OCI-LY3 (cell line): ENCODE measurements around the gene C21orf91.

Experiments used
- H2AFZ ChIP-seq: fragments of 200-600, 300-600 bp; shearing (Covaris generic); 2 replicates; pipeline ENCODE4 v1.6.0; 2014; ENCODE audit warnings: antibody characterized with exemption, low read depth, low read length
- H3K27ac ChIP-seq: fragments of 200-600, 300-600 bp; sonication (generic); 2 replicates; pipeline ENCODE4 v1.5.1; 2014; ENCODE audit warnings: mild to moderate bottlenecking, low read length, moderate library complexity, mixed read lengths
- H3K27me3 ChIP-seq: fragments of 200-600, 300-600 bp; sonication (generic); 2 replicates; pipeline ENCODE4 v1.6.1; 2014; ENCODE audit warnings: low read depth, low read length, mixed read lengths
- H3K36me3 ChIP-seq: fragments of 200-600, 300-600 bp; sonication (generic); replicated peaks from 2 replicates; pipeline ENCODE3; 2014; ENCODE audit warnings: low read depth, low read length, mixed read lengths
- H3K4me1 ChIP-seq: fragments of 300-600, 200-600 bp; sonication (generic); 2 replicates; pipeline ENCODE4 v1.6.1; 2014; ENCODE audit warnings: low read length, mixed read lengths
- H3K4me2 ChIP-seq: fragments of 200-600, 300-600 bp; sonication (generic); 2 replicates; pipeline ENCODE4 v1.6.1; 2014; ENCODE audit warnings: low read length, mixed read lengths
- H3K4me3 ChIP-seq: fragments of 300-600, 200-600 bp; sonication (generic); 2 replicates; pipeline ENCODE4 v1.5.1; 2014; ENCODE audit warnings: antibody characterized with exemption, mild to moderate bottlenecking, low read length, moderate library complexity
- H3K79me2 ChIP-seq: fragments of 300-600, 200-600 bp; shearing (Covaris generic); 2 replicates; pipeline ENCODE4 v1.6.1; 2014; ENCODE audit warnings: mild to moderate bottlenecking, low read length, mixed read lengths
- H3K9ac ChIP-seq: fragments of 300-600, 200-600 bp; shearing (Covaris generic); 2 replicates; pipeline ENCODE4 v1.6.0; 2014; ENCODE audit warnings: mild to moderate bottlenecking, low read length, moderate library complexity
- H3K9me3 ChIP-seq: fragments of 200-600, 300-600 bp; shearing (Covaris generic); 2 replicates; pipeline ENCODE4 v1.6.1; 2014; ENCODE audit warnings: low read length, mixed read lengths; ENCODE audit not compliant: insufficient read depth
- H4K20me1 ChIP-seq: fragments of 200-600, 300-600 bp; sonication (generic); 2 replicates; pipeline ENCODE4 v1.6.1; 2016; ENCODE audit warnings: low read length, mixed read lengths; ENCODE audit not compliant: insufficient read depth
- EZH2phosphoT487 ChIP-seq: fragments of 200-600 bp; shearing (Covaris generic); IDR thresholded peaks from 2 replicates; pipeline ENCODE4 v1.6.1; 2018; ENCODE audit warnings: antibody characterized with exemption, mixed run types, low read depth
- TF ChIP-seq, protein P1 (sequence below): fragments of 200-600, 300-600 bp; sonication (generic); IDR thresholded peaks from 2 replicates; pipeline ENCODE4 v1.5.1; 2014; ENCODE audit warnings: antibody characterized with exemption, low read length, low read depth

The C21orf91 gene

DNA sequence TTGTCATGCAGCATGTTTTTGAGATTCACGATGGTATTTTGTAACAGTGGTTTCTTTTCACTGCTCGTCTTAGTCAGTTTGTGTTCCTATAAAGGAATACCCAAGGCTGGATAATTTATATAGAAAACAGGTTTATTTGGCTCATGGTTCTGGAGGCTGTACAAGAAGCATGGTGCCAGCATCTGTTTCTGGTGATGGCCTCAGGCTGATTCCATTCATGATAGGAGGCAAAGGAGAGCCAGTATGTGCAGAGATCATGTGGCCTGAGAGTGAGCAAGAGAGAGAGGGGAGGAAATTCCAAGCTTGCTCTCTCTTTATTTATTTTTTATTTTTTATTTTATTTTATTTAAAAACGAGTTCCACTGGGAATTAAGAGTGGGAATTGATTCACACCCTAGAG, 2.0 kb upstream of the C21orf91 start:
- no peak overlapping the region for H3K27ac ChIP-seq
- no peaks in the 10 kb centered on the region for H3K9me3 ChIP-seq
- H3K36me3 ChIP-seq, result peaks cover 6% of the 10 kb centered on the region
- H3K4me2 ChIP-seq, result peak overlapping the region; percentile 89
- peaks cover 20% of the 10 kb centered on the region for H3K4me1 ChIP-seq
- no peak for TF ChIP-seq EZH2phosphoT487
- TF ChIP-seq, protein P1, sequence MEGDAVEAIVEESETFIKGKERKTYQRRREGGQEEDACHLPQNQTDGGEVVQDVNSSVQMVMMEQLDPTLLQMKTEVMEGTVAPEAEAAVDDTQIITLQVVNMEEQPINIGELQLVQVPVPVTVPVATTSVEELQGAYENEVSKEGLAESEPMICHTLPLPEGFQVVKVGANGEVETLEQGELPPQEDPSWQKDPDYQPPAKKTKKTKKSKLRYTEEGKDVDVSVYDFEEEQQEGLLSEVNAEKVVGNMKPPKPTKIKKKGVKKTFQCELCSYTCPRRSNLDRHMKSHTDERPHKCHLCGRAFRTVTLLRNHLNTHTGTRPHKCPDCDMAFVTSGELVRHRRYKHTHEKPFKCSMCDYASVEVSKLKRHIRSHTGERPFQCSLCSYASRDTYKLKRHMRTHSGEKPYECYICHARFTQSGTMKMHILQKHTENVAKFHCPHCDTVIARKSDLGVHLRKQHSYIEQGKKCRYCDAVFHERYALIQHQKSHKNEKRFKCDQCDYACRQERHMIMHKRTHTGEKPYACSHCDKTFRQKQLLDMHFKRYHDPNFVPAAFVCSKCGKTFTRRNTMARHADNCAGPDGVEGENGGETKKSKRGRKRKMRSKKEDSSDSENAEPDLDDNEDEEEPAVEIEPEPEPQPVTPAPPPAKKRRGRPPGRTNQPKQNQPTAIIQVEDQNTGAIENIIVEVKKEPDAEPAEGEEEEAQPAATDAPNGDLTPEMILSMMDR, result no peak
- H3K27me3 ChIP-seq, result no peaks in the 10 kb centered on the region
- H2AFZ ChIP-seq, result no peak overlapping the region
- H4K20me1 ChIP-seq, result 0 out of 2 replicates have a peak, but pooled peaks cover 5% of the 10 kb centered on the region
- peaks cover 25% of the 10 kb centered on the region for H3K79me2 ChIP-seq
- peak overlapping the region; percentile 93 for H3K4me3 ChIP-seq
- H3K9ac ChIP-seq, result no peak overlapping the region

DNA sequence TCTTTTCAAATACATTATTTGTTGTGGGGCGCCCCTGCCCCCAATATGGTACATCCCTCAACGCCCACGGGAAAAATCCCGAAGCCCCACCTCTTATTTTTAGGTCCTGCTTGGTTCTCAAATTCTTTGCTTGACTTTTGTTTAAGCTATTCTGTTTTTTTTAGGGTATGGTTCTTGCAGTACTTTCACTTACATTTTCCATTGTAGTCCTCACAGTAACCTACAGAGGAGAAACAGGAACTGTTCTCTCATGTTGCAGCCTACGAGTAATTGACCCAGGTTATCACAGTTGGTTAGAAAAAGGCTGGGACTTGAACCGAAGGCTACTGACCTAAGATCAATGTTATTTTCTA, 697 bp upstream of the C21orf91 start:
- peak overlapping the region; percentile 93 for H3K9ac ChIP-seq
- H3K4me1 ChIP-seq, result peaks cover 20% of the 10 kb centered on the region
- 0 out of 2 replicates have a peak, but pooled peaks cover 5% of the 10 kb centered on the region for H4K20me1 ChIP-seq
- TF ChIP-seq, protein P1, result no peak
- no peak for TF ChIP-seq EZH2phosphoT487
- peaks cover 25% of the 10 kb centered on the region for H3K79me2 ChIP-seq
- no peaks in the 10 kb centered on the region for H3K9me3 ChIP-seq
- peak overlapping the region; percentile 93 for H3K4me3 ChIP-seq
- H3K27me3 ChIP-seq, result no peaks in the 10 kb centered on the region
- H3K27ac ChIP-seq, result peak overlapping the region; percentile 79
- peaks cover 13% of the 10 kb centered on the region for H3K36me3 ChIP-seq
- H3K4me2 ChIP-seq, result peak overlapping the region; percentile 89
- peak overlapping the region; percentile 39 for H2AFZ ChIP-seq

DNA sequence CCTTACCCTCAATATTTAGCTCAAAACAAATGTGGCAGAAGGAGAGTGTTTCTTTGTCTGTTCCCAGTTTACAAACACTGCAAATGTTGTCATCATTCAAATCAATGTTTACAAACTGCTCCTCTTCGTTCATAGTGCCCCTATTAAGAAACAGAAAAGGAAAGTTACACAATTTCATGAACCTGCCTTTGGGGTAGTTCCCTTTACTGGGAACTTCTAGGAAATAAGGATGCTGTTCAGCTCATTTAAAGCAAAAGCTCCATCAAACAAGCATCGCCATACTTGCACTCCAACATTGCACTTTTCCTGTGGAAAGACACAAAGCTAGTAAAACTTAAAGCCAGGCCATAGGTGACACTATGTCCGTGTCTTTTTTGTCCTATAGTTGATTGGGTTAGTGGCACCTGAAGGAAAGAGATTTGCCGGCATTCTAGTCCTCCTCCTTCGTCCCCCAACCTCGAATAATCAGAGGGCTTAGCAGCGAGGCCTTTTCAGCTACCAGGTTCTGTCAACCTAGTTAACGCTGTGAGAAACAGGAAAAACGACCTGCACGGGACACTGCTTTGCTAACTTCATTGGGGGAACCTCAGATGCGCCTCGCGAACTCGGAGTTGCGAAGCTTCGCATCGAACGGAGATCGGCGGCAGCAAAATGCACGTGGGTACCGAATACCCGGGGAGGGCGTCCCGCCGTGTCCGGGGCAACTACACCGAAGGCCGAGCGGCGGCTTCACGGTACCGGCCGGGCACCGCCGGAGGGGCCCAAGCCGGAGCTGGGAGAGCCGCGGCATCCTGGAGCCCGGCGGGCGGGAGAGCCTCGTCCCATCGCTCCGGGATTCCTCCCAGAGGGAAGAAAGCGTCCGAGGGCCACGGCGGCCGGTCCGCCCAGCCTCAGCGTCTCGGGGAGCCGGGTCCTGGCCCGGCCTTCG, 706 bp downstream of the C21orf91 start:
- no peaks in the 10 kb centered on the region for H3K9me3 ChIP-seq
- peaks cover 22% of the 10 kb centered on the region for H3K36me3 ChIP-seq
- H4K20me1 ChIP-seq, result 0 out of 2 replicates have a peak, but pooled peaks cover 5% of the 10 kb centered on the region
- H3K27ac ChIP-seq, result peak overlapping the region; percentile 79
- H2AFZ ChIP-seq, result peak overlapping the region; percentile 40; the same call in 1 of the 2 replicates
- H3K4me3 ChIP-seq, result peak overlapping the region; percentile 93
- H3K9ac ChIP-seq, result peak overlapping the region; percentile 93
- TF ChIP-seq, protein P1, result no peak
- TF ChIP-seq EZH2phosphoT487, result no peak
- H3K79me2 ChIP-seq, result peaks cover 25% of the 10 kb centered on the region
- H3K4me2 ChIP-seq, result peak overlapping the region; percentile 99
- H3K27me3 ChIP-seq, result no peaks in the 10 kb centered on the region
- H3K4me1 ChIP-seq, result peaks cover 20% of the 10 kb centered on the region

DNA sequence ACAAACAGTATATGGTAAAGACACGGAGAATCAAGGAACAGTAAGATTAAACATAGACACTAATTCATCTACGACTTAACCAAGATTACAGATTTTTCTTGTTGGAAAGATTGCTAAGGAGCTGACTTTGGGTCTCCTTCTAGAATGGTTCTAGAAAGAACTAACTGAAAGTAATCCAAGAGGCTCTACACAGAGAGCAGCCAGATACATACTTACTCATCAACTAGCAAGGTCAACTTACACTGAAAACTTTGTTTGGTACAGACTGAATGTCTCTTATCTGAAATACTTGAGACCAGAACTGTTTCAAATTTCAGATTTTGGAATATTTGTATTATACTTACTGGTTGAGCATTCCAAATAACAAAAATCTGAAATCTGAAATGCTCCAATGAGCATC, 5.8 kb downstream of the C21orf91 start:
- TF ChIP-seq, protein P1, result no peak
- no peak for TF ChIP-seq EZH2phosphoT487
- no peak overlapping the region for H3K4me3 ChIP-seq
- H3K36me3 ChIP-seq, result peaks cover 70% of the 10 kb centered on the region
- peaks cover 10% of the 10 kb centered on the region for H3K4me1 ChIP-seq
- no peaks in the 10 kb centered on the region for H3K9me3 ChIP-seq
- no peak overlapping the region for H3K9ac ChIP-seq
- H4K20me1 ChIP-seq, result 0 out of 2 replicates have a peak, but pooled peaks cover 4% of the 10 kb centered on the region
- H3K79me2 ChIP-seq, result peaks cover 17% of the 10 kb centered on the region
- H3K4me2 ChIP-seq, result no peak overlapping the region
- no peaks in the 10 kb centered on the region for H3K27me3 ChIP-seq
- H2AFZ ChIP-seq, result no peak overlapping the region
- no peak overlapping the region for H3K27ac ChIP-seq
